OCI-M2 (cell line): ENCODE measurements around the gene JUND.
"Not testable (repeated sequence)": the region's sequence is repeated elsewhere in the genome, so short reads cannot be mapped to it uniquely, and the experiment has no call there.

ENCODE experiments used
- DNase-seq: peaks from one replicate; lab custom pipeline; 2025; ENCODE audit not compliant: unreplicated experiment; lab: John Stamatoyannopoulos, UW

Gene JUND

GRCh38 chr19:18281082-18282020, at the start of gene JUND:
JUND (minus strand) TSS chr19:18281622; CDS start chr19:18281484, 138 bp downstream.
- DNase-seq, result peak; percentile 70

- DNase-seq, result no peak
Observed at GRCh38 chr19:18330868-18331267, 49.4 kb upstream of the JUND start.

GRCh38 chr19:18329035-18329376, 47.6 kb upstream of the JUND start:
- no peak for DNase-seq

- DNase-seq, result peak; percentile 88
Observed at GRCh38 chr19:18328340-18329034, 47.1 kb upstream of the JUND start.

DNA sequence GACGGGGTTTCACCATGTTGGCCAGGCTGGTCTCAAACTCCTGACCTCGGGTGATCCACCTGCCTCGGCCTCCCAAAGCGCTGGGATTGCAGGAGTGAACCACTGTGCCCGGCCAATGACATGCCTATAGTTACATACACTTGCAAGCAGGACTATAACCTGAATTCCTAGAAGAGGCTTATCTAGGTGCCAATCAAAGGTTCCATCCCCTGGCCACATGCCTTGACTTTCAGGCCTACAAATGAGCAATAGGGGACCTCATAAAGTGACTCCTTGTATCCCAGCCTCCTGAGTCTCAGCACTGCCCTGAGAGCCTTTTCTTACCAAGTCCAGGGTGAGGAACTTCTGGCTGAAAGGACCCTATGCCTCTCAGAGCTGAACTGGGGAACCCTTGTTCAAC, 45.4 kb upstream of the JUND start:
- DNase-seq, result no peak

DNA sequence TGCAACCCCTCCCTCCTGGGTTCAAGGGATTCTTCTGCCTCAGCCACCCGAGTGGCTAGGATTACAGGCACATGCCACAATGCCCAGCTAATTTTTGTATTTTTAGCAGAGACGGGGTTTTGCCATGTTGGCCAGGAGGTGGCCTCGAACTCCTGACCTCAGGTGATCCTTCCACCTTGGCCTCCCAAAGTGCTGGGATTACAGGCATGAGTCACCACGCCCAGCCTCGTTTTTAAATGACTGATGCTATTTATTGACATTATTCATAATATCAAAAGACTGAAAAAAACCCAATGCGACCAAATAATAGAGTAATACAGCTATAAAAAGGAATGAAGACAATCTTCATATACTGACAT, 42.9 kb upstream of the JUND start:
- not testable (repeated sequence) for DNase-seq

DNA sequence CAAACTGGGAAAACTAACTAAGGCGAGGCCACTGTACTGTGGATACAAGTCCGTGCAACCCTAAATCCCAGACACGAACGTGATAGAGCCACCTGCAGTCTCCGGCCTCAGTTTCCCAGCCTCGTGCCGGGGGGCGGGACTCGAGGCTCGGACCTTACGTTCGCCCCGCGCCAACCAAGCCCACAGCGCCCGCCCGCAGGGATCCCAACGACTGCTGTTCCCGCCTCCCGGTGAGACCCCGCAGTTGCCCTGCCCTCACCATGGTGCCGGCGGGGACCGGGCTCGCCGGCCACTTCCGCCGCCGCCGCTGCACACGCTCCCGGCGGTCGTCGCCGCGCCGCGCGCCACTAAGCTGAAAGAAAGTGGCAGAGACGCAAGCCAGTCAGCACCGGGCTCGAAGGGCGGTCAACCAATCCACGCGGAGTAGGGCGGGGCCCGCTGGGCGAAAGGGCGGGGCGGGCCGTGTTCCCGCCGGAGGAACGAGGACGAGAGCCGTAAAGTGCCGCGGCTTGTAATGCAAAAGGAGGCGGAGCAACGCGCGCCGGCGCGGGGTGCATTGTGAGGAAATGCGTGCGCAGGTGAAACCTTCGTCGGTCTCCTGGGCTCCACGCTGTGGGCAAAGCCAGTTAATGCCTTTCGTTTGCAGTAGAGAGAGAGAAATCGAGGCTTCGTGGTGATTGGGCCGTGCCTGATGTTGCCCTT, 41.5 kb upstream of the JUND start, which contains the start of gene LSM4:
TSS of gene LSM4 (minus strand) at position 318 of the 702 bp plus-strand sequence. CDS start at position 262, 56 bp downstream.
- peak; percentile 89 for DNase-seq

DNA sequence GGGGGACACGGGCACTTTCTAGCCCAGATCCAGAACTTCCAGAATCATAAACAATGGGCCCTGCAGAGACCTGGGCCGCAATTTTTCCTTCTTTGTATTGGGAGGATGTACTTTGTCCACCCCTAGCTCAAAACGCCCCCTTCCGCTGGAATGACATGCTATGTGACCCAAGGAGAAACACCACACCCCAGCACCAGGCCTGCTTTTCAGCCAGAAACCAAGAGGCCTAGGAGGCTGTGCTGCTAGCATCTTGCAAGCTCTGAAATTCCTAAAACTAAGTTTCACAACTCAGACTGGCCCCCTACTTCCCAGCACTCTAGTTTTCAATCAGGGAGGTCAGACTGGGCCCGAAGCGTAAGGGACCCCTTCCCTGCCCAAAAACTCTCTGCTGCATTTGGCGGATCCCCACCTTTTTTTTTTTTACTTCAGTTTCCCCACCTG, 40.9 kb upstream of the JUND start:
- DNase-seq, result no peak

DNA sequence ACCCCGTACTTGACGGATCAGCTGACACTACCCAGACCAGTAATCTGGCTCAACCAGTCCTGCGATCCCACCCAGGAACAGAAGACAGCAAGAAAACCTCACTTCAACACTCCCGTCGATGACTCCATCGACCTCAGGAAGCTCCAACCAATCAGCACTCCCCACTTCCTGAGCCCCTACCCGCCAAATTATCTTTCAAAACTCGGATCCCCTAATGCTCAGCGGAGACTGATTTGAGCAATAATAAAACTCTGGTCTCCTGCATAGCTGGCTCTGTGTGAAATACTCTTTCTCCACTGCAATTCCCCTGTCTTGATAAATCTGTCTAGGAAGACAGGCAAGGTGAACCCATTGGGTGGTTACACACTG, 40.3 kb upstream of the JUND start:
- DNase-seq, result no peak

DNA sequence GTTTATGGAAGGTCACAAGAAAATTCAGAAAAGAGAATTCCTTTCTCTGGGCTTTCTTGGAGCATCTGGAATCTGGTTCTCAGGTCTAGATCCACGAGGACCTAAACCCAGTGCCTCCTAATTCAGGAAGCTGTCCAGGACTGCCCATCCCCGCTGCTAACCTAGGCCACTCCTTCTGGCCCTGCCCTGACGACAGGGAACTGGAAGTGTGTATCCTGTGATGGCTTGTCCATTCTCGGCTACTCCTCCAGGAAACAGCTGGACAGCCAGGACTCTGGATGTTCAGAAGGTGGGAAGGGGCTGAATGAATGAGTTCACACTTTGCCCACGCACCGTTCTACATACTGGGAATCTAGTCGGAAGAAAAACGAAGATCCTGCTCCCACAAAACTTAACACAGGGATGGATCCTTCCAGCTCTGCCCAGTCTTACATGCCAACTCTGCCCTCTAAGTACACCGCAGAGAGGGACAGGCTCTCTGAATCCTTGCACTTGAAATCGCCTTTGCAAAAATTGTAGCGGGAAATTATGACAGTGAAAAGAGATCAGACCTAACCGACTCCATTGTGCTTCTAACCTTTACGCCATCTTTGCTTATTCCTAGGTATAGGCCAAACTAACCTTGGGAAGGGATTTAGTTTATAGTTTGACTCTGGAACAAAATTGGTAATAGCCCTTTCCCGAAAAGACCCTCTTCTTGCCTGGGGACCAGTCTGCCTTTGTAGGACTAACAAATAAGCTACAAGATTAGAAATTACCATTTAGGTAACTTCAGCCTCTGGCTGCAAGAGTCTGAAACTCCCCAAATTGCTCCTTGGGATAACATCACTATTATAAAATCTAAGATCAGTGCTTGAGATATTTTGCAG, 39.7 kb upstream of the JUND start:
- DNase-seq, result no peak

GRCh38 chr19:18319591-18320135, 38.2 kb upstream of the JUND start:
- no peak for DNase-seq

- DNase-seq, result no peak
Observed at GRCh38 chr19:18317961-18318800, 36.8 kb upstream of the JUND start.

DNA sequence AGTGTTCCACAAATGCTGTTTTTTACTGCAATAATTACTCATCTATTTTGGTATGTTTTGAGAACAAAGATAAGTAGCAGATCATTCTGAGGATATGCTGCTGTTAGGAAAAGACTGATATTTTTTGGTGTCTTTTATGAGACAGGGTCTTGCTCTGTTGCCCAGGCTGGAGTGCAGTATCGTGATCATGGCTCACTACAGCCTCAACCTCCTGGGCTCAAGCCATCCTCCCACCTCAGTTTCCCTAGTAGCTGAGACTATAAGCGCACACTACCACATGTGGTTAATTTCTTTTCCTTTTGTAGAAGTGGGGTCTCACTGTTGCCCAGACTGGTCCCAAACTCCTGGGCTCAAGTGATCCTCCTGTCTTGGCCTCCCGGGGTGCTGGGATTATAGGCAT, 32.0 kb upstream of the JUND start:
- DNase-seq, result no peak

DNA sequence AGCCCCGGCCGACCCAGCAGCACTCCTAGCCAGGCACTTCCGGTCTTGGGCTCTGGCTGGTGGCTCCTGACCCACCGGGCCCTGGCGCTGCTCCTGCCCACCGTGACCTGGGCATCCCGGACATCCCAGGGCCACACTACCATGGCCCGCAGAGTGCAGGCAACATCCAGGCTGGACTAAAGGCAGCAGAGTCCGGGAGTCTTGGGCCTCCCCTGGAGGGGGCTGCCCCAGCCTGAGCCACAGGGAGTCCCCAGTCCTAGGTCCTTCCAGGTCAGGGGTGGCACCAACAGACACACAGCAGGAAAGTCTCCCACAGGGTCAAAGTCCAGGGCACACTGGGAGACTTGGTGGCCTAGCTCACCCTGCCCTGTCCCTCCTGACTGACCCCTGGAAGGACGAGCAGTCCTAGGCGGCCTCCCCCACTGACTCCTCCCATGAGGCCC, 30.7 kb upstream of the JUND start:
- no peak for DNase-seq

- DNase-seq, result no peak
Observed at GRCh38 chr19:18311502-18312091, 30.2 kb upstream of the JUND start.

- DNase-seq, result no peak
Observed at GRCh38 chr19:18310966-18311365, 29.5 kb upstream of the JUND start.

- no peak for DNase-seq
Observed at GRCh38 chr19:18310118-18310909, 28.9 kb upstream of the JUND start.

DNA sequence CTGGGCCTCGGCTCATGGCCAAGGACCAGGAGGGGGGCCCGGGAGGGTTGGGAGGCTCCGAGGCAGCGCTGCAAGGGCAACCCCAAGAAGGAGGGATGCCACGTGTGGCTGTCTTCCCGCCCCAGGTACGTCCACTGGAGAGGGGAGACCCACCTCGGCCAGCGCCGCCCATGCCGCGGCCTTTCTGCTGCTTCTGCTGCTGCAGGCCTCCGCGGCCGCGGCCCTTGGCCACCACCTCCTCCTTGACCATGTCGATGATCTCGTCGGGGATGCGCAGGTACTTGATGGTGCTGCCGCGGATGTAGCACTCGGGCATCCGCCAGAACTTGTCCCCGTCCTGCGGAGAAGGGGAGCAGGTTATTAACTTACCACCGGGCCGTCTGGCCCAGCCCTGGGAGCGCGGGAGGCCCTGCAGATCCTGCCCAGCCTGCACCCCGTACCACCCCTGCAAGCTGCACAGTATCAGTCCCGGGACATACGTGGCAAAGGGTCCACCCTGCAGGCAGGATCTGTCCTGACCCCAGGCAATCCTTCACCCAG, 28.2 kb upstream of the JUND start:
- DNase-seq, result no peak
